ENCODE measurements around the gene SNAP23. TPM values are rescaled to one million over a fixed set of nuclear protein-coding genes. Genes with fewer than 3 reads are reported as not detected.
A peak's percentile ranks its signal among the peaks of the same experiment; 100 is the strongest.
"Not testable (repeated sequence)": the region's sequence is repeated elsewhere in the genome, so short reads cannot be mapped to it uniquely, and the experiment has no call there.

Gene SNAP23
- total RNA-seq, 1 donor from 2014 or later: 54.8 TPM

DNA sequence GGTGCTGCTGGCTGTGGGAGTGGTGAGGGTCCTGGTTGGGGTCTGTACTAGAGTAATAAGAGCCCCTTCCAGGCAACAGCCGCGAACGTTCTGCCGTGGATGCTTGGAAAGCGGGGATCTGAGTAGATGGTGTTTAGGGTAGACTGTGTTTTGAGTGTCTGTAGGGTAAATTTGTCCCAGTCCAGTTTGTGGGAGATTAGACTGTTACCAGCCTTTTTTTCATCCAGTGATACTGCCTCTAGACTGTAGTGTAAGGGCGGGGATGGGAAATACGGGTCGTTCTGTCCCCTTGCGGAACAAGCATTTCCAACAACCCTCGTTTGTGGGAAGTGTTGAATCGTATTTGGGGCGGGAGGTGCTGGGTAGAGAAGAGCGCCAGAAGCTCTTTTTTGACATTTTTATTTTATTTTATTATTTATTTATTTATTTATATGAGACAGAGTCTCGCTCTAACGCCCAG is 53.6 kb downstream of the SNAP23 start:
- Mint-ChIP-seq H3K27me3 (ENCODE audit: low read depth) (no peaks in the 10 kb centered on the region), H3K9me3 (no peaks in the 10 kb centered on the region), H3K4me3 (peak overlapping the region; percentile 96), H3K4me1 (peaks cover 28% of the 10 kb centered on the region), H3K27ac (ENCODE audit: unreplicated experiment) (peak overlapping the region; percentile 94), H3K36me3 (ENCODE audit: low read depth) (no peaks in the 10 kb centered on the region)
- TF ChIP-seq CTCF (conservative IDR thresholded peaks at IDR 0.05): no peak
- no peak for DNase-seq (ENCODE audit: low read depth, low spot score)

- Mint-ChIP-seq H3K4me1 (peaks cover 28% of the 10 kb centered on the region), H3K9me3 (no peaks in the 10 kb centered on the region), H3K27me3 (ENCODE audit: low read depth) (no peaks in the 10 kb centered on the region), H3K4me3 (peak overlapping the region; percentile 82), H3K36me3 (ENCODE audit: low read depth) (no peaks in the 10 kb centered on the region), H3K27ac (ENCODE audit: unreplicated experiment) (peak overlapping the region; percentile 81)
- no peak for TF ChIP-seq CTCF (conservative IDR thresholded peaks at IDR 0.05)
- no peak for DNase-seq (ENCODE audit: low read depth, low spot score)
These were observed 54.4 kb downstream of the SNAP23 start for GRCh38 chr15:42549741-42550392.

DNA sequence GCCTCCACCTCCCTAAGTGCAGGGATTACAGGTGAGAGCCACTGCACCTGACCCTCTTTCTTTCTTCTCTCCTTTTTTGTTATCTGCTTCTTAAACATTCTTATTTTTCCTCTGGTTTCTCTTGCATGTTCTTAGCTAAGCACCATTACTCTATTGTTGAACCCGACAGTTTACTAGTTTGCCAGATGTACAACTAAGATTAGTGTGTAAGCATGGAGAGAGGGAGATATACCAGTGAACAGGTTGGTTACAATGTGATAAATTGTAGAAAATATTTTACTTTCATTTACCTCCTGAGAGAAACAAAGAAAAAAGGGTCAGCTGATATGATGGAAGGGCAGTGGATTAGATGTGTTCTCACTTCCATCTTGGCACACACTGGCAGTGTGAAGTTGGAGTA is 58.1 kb downstream of the SNAP23 start:
- Mint-ChIP-seq H3K4me3 (peak overlapping the region; percentile 10), H3K9me3 (no peaks in the 10 kb centered on the region), H3K27ac (ENCODE audit: unreplicated experiment) (no peak overlapping the region), H3K4me1 (peaks cover 11% of the 10 kb centered on the region), H3K36me3 (ENCODE audit: low read depth) (peaks cover 3% of the 10 kb centered on the region), H3K27me3 (ENCODE audit: low read depth) (no peaks in the 10 kb centered on the region)
- TF ChIP-seq CTCF (conservative IDR thresholded peaks at IDR 0.05): no peak
- no peak for DNase-seq (ENCODE audit: low read depth, low spot score)

- not testable (repeated sequence) for H3K27me3 Mint-ChIP-seq (ENCODE audit: low read depth); H3K4me1 Mint-ChIP-seq; H3K9me3 Mint-ChIP-seq; H3K27ac Mint-ChIP-seq (ENCODE audit: unreplicated experiment); H3K4me3 Mint-ChIP-seq; DNase-seq (ENCODE audit: low read depth, low spot score); H3K36me3 Mint-ChIP-seq (ENCODE audit: low read depth)
These were observed 61.2 kb downstream of the SNAP23 start for GRCh38 chr15:42556550-42557207.

- no peaks in the 10 kb centered on the region for H3K9me3 Mint-ChIP-seq
- TF ChIP-seq CTCF (conservative IDR thresholded peaks at IDR 0.05): no peak
- H3K4me3 Mint-ChIP-seq: no peak overlapping the region
- H3K27me3 Mint-ChIP-seq (ENCODE audit: low read depth): no peaks in the 10 kb centered on the region
- no peak overlapping the region for H3K27ac Mint-ChIP-seq (ENCODE audit: unreplicated experiment)
- DNase-seq (ENCODE audit: low read depth, low spot score): no peak
- H3K36me3 Mint-ChIP-seq (ENCODE audit: low read depth): peaks cover 3% of the 10 kb centered on the region
- H3K4me1 Mint-ChIP-seq: no peaks in the 10 kb centered on the region
These were observed 63.3 kb downstream of the SNAP23 start for GRCh38 chr15:42558739-42559138.
